Uterus (tissue), 2 donors: Measurements from ENCODE around the gene CAND2.

Experiments
- POLR2A ChIP-seq, 2 donors: fragments of 450-650 bp; IDR thresholded peaks; one replicate each; pipeline ENCODE4 v1.6.1; 2016; ENCODE audit warnings: antibody characterized with exemption in 2 of 2, mild to moderate bottlenecking in 1 of 2, moderate library complexity in 1 of 2
- TF ChIP-seq, protein P1 (sequence below), 4 experiments: fragments of 200-600 bp in 2 of 4; fragments of 450-650 bp in 2 of 4; sonication (generic) in 2 of 4; IDR thresholded peaks; one replicate each; pipeline ENCODE4 v1.5.1; 2016 to 2019; ENCODE audit warnings: antibody characterized with exemption in 4 of 4, mild to moderate bottlenecking in 2 of 4, moderate library complexity in 1 of 4

DNA sequence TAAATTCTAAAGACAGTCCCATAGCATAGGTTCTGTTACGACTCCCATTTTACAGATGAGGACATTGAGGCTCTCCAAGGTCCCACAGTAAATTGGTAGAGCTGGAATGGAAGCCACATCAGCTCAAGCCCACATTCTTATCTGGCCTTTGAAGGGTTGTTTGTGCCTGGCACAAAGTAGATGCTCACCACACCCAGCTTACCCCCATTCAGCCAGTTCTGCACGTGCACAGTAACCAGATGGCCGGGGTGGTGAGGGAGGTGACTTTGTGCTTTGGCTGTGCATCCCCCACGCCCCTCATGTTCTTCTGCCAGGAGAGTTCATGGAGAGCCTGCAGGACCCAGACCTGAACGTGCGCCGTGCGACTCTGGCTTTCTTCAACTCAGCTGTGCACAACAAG lies 28.7 kb downstream of the CAND2 start:
- TF ChIP-seq, protein P1, sequence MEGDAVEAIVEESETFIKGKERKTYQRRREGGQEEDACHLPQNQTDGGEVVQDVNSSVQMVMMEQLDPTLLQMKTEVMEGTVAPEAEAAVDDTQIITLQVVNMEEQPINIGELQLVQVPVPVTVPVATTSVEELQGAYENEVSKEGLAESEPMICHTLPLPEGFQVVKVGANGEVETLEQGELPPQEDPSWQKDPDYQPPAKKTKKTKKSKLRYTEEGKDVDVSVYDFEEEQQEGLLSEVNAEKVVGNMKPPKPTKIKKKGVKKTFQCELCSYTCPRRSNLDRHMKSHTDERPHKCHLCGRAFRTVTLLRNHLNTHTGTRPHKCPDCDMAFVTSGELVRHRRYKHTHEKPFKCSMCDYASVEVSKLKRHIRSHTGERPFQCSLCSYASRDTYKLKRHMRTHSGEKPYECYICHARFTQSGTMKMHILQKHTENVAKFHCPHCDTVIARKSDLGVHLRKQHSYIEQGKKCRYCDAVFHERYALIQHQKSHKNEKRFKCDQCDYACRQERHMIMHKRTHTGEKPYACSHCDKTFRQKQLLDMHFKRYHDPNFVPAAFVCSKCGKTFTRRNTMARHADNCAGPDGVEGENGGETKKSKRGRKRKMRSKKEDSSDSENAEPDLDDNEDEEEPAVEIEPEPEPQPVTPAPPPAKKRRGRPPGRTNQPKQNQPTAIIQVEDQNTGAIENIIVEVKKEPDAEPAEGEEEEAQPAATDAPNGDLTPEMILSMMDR (IDR thresholded peaks at IDR 0.05) = no peak
- TF ChIP-seq POLR2A (IDR thresholded peaks at IDR 0.05) = no peak
